HTR-8/SVneo (cell line): ENCODE measurements around the gene MIS18A.
A peak's percentile ranks its signal among the peaks of the same experiment; 100 is the strongest.
"Not testable (repeated sequence)": the region's sequence is repeated elsewhere in the genome, so short reads cannot be mapped to it uniquely, and the experiment has no call there.

Experiments used
- DNase-seq: peaks from one replicate; pipeline ENCODE4 v3.0.0; 2011; ENCODE audit warnings: low spot score, mixed read lengths; ENCODE audit not compliant: insufficient read length
- FAIRE-seq: peaks from 2 replicates; lab custom pipeline; 2011; peaks lifted over from hg19 to GRCh38; lab: Jason Lieb, UNC

MIS18A gene

GRCh38 chr21:32306021-32306780, 27.4 kb upstream of the MIS18A start:
- FAIRE-seq (no peak), DNase-seq (no peak)

GRCh38 chr21:32304998-32305397, 26.1 kb upstream of the MIS18A start:
- FAIRE-seq = no peak
- no peak for DNase-seq

GRCh38 chr21:32303385-32303784, 24.5 kb upstream of the MIS18A start:
- FAIRE-seq = no peak

GRCh38 chr21:32302560-32302959, 23.7 kb upstream of the MIS18A start:
- FAIRE-seq = no peak
- no peak for DNase-seq

More at GRCh38 chr21:32303385-32303784, 24.5 kb upstream of the MIS18A start:
- no peak for DNase-seq

GRCh38 chr21:32301596-32301995, 22.7 kb upstream of the MIS18A start:
- FAIRE-seq = no peak
- DNase-seq = no peak

- FAIRE-seq = peak; percentile 82
- DNase-seq = no peak
These were observed 21.4 kb upstream of the MIS18A start for GRCh38 chr21:32300117-32300681.

GRCh38 chr21:32299695-32300094, 20.8 kb upstream of the MIS18A start:
- no peak for FAIRE-seq
- no peak for DNase-seq

DNA sequence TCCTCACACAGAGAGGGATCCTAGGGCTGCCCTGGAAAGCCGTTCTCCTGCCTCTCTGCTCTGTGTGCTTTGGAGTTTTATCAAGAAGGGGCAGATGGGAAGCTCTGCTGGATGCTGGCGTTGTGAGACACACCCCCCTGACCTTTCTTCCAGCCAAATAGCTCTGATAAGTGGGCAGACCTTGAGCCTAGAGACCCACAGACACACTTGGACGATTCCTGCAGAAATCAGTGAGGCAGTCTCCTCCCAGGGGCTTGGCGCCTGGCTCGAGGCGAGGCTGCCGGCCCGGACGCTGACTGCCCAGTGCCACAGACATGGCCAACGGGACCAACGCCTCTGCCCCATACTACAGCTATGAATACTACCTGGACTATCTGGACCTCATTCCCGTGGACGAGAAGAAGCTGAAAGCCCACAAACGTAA, 19.8 kb upstream of the MIS18A start, which contains the start of gene MRAP:
TSS of gene MRAP (plus strand) at position 198 of the 424 bp plus-strand sequence. CDS start at position 315, 117 bp downstream.
- DNase-seq = no peak
- no peak for FAIRE-seq

- no peak for FAIRE-seq
- DNase-seq = no peak
These were observed 19.3 kb upstream of the MIS18A start for GRCh38 chr21:32298148-32298559.

- DNase-seq (no peak), FAIRE-seq (no peak)
These were observed 18.6 kb upstream of the MIS18A start for GRCh38 chr21:32297449-32297848.

DNA sequence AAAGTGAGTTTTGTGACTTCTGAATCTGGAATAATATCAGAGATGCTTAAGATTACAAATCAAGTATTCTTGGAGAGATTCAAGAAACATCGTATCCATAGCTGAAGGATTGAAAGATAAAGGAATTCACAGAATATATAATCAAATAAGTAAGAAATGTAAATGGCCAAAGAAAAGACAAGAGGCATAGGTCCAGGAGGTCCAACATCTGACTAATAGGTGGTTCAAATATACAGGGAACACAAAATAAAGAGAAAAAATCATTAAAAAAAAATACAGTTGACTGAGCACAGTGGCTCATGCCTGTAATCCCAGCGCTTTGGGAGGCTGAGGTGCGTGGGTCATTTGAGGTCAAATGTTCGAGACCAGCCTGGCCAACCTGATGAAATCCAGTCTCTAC, 6.6 kb upstream of the MIS18A start:
- FAIRE-seq (no peak), DNase-seq (no peak)

DNA sequence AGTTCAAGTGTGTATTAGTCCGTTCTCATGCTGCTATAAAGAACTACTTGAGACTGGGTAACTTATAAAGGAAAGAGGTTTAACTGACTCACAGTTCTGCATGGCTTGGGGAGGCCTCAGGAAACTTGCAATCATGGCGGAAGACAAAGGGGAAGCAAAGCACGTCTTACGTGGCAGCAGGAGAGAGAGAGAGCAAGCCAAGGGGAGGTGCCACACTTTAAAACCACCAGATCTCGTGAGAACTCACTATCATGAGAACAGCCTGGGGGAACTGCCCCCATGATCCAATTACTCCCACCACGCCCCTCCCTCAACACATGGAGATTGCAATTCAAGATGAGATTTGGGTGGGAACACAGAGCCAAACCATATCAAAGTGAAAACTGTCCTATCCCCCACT, 4.1 kb upstream of the MIS18A start:
- DNase-seq (no peak), FAIRE-seq (no peak)

- DNase-seq = no peak
- no peak for FAIRE-seq
These were observed 2.7 kb upstream of the MIS18A start for GRCh38 chr21:32281531-32281930.

GRCh38 chr21:32279377-32279680, 480 bp upstream of the MIS18A start:
- no peak for FAIRE-seq
- DNase-seq = no peak

- FAIRE-seq (no peak), DNase-seq (no peak)
These were observed 746 bp downstream of the MIS18A start for GRCh38 chr21:32278103-32278502.

DNA sequence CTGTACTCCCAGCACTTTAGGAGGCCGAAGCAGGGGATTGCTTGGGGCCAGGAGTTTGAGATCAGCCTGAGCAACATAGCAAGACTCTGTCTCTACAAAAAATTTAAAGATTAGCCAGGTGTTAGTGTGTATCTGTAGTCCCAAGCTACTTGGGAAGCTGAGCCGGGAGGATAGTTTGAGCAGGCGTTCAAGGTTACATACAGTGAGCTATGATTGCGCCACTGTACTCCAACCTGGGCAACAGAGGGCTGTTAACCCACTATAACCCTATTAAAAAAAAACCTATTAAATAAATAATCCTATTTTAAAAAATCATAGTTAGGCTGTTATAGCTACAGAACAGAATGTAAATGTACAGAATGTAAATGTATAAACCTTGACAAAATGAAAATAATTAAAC, 2.2 kb downstream of the MIS18A start:
- DNase-seq = no peak
- no peak for FAIRE-seq

DNA sequence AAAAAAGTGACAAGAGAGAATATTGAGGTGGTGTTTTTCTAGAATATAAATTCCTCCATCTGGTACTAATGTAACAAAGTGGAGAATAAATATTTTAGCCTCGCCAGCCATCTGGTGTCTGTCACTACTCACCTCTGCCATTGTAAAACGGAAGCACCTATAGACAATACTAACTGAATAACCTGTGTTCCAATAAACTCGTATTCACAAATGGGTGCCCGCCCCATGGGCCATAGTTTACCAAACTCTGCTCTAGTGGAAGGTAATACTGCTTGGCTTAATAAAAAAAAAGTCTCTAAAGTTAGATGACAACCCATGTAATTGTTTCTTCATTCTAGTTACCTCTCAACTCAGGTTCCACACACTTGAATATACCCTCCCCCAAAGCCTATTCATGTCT, 8.1 kb downstream of the MIS18A start:
- FAIRE-seq (no peak), DNase-seq (no peak)

GRCh38 chr21:32265321-32265720, 13.5 kb downstream of the MIS18A start:
- not testable (repeated sequence) for DNase-seq, FAIRE-seq

GRCh38 chr21:32261929-32262328, 16.9 kb downstream of the MIS18A start:
- no peak for FAIRE-seq
- no peak for DNase-seq

GRCh38 chr21:32260130-32260529, 18.7 kb downstream of the MIS18A start:
- no peak for DNase-seq
- no peak for FAIRE-seq

DNA sequence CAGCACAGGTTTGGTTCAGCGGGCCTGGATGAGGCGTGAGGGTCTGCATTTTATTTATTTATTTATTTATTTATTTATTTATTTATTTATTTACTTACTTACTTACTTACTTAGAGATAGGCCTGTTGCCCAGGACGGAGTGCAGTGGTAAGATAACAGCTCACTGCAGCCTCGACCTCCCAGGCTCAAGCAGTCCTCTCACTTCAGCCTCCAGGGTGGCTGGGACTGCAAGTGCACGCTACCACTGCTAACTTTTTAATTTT, 20.1 kb downstream of the MIS18A start:
- not testable (repeated sequence) for FAIRE-seq

More for the DNA sequence above, 20.1 kb downstream of the MIS18A start:
- DNase-seq = not testable (repeated sequence)
